Renal pelvis (tissue), 4 donors: ENCODE results near the gene DPYD. TPM values are rescaled to one million over a fixed set of nuclear protein-coding genes. Genes with fewer than 3 reads are reported as not detected.

ENCODE experiments used
- DNase-seq: peaks from one replicate; pipeline ENCODE4 v3.0.0-alpha.2; 2013
- polyA plus RNA-seq, 3 donors: library from polyadenylated mRNA; unstranded; fragments of 120-200 nt; gene quantifications; one replicate each; pipeline ENCODE4 v1.2.1, GENCODE V29; 2013; ENCODE audit not compliant: insufficient read length in 3 of 3

DPYD gene
- polyA plus RNA-seq, 3 donors, result 9.8 to 13.8 (median 12.2) TPM

DNA sequence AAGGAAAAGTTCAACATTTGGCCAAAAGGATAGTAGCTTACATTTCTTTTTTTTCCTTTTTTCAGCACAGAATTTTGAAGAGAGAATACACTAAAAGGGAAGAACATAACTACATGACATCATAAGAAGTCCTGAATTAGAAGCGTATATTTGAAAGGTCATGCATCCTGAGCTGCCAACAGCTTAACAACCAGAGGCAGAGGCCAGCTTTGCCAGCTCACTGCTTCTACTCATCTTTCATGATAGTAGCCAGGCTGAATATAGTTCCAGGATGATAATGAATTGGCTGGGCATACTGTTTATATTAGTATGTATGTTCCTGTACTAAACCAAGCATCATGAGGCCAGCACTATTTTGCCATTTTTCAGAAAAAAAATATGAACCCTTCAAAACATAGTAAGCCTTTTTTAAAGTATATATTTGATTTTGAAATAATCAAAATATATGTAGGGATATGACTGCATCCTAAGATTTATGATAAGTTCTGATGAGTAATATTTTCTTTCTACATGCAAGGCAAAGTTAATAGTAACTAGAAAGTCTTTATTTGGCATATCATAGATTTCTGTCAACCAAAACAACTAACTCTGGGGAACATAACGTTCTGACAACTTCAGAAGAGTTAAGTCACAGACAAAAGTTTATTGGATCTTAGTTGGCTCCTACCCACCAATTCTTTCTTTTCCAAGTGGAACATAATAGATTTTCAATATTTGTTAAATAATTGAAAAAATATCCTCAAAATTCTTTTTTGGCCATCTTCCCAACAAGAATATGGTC lies 123.2 kb downstream of the DPYD start:
- no peak for DNase-seq

GRCh38 chr1:97796711-97797110 lies 124.1 kb downstream of the DPYD start:
- no peak for DNase-seq

DNA sequence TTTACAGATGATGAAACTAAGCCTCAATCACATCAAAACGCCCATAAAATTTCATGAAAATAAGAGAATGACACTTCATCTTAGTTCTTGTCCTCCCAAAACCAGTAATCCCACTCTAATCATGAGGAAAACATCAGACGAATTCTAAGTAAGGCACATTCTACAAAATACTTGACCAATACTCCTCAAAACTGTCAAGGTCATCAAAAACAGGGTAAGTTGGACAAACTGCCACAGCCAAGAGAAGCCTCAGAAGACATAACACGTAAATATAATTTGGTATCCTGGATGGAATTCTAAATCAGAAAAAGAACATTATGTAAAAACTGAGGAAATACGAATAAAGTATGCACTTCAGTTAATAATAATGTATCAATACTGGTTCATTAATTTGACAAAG lies 128.2 kb downstream of the DPYD start:
- no peak for DNase-seq

DNA sequence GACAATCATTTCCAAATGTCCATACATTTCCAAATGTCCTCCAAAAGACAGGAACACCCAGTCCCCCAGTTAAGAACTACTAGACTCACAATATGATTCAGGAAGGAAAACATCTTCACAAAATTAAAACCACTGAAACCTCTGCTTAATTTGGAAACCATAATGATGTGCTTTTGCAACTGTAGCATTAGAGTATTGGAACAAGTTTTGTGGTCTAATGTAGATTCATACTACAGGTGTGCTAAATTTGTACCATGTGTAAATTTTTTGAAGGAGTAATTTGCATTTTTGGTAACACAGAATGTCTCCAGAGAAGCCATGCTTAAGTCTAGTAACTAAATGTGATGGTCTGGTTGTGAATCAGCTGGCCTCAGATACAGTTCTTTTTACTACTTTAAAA lies 129.6 kb downstream of the DPYD start:
- DNase-seq, result no peak

DNA sequence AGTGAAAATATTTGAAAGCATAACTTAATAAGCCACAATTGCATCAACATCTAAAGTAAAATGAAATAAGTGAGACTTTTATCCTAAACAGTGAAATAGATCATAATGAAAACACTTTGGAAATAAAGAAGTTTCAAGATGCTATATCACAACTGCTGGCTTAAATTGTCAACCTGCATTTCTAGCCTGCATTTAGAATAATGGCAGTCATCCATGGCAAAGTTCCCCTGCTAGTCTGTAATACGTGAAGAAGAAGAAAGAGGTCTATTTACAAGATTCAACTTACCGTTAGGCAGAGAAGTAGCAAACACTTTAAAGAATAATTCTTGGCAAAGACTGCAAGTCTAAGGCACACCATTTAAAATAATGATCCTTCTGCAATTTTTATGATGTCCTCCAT lies 133.6 kb downstream of the DPYD start:
- no peak for DNase-seq

GRCh38 chr1:97784661-97785060 lies 136.2 kb downstream of the DPYD start:
- no peak for DNase-seq

DNA sequence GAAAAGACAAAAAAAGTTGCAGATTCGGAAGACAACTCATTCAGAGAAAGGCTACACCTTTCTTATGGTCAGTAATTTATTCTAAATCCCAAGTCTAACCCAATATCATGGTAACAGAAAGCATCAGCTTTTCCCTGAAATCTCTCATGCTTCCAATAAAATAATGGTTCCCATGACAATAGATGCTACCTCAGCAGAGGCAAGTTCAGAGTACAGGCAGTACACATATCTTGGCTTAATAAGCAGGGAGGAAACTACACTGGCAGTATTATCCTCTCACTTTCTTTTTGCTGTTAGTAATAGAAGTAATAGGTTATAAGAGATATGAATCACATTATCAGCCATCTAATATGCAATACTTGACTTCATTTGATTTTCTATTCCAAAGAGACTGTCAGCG lies 137.1 kb downstream of the DPYD start:
- no peak for DNase-seq

DNA sequence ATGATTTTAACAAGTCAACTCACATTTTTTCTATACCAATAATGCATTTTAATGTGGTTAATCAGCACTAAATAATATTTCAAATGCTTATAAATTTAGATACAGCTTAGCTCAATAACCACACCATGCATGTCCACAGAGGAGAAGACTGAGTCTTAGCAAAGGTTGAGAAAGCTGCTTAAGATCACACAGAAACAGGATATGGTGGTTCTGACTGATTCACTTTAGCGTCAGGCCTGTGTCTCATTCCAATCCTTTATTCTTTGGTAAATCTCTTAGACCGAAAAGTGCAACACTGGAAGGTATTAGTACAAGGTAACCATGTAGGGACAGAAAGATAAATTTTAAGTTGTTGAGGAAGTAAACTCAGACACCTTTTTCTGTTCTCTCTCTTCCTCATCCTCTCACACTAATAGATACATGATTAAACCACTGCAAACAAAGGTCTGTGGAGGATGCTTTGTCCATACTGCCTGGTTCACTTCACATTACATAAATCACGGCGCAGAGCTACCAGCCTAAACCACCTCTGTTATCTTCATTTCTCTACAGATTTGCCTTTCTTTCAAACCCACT lies 139.0 kb downstream of the DPYD start:
- DNase-seq, result no peak

- no peak for DNase-seq
These were observed 139.9 kb downstream of the DPYD start for GRCh38 chr1:97780884-97781283.

DNA sequence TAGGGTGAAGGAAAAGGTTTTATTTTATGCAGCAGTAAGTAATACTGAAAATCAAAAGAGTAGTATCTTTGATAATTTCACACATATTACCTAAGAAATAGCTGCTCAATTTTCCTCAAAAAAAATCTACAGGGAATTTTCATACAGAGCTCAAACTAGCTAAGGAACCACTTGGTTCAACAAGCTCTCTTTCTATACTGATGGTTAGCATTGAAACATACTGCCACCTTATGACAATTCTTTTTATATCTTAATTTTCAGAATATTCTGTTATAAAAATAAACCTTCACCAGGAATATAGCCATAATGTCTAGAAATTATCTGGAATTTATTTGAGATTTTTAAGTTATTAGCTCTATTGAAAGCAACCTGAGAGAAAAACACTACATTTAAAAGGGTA lies 142.1 kb downstream of the DPYD start:
- no peak for DNase-seq

GRCh38 chr1:97770376-97770775 lies 150.5 kb downstream of the DPYD start:
- no peak for DNase-seq

DNA sequence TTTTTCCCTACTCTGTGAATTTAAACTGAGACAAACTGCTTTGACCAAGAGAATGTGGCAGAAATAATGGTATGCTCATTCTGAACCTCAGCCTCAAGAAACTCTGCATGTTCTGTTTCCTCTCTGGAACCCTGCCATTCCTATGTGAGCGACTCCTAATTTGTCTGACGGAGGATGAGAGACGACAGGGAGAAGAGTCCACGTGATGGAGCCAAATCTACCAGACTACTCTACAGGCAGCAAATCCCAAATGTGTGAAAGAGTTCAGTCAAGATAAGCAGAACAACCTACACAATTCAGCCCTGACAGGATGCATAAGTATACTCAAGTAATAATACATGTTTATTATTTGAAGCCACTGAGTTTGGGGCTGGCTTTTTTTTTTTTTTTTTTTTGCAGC lies 153.5 kb downstream of the DPYD start:
- DNase-seq, result no peak

GRCh38 chr1:97764991-97765390 lies 155.8 kb downstream of the DPYD start:
- DNase-seq, result no peak

DNA sequence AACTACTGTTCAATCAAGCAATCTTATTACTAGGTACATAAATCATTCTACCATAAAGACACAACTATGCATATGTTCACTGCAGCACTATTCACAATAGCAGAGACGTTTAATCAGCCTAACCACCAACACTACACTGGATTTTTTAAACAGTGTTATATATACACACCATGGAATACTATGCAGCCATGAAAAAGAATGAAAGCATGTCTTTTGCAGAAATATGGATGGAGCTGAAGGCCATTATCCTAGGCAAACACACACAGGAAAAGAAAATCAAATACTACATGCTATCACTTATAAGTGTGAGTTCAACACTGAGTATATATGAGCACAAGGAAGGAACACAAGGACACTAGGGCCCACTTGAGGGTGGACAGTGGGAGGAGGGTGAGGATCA lies 159.2 kb downstream of the DPYD start:
- DNase-seq, result no peak

DNA sequence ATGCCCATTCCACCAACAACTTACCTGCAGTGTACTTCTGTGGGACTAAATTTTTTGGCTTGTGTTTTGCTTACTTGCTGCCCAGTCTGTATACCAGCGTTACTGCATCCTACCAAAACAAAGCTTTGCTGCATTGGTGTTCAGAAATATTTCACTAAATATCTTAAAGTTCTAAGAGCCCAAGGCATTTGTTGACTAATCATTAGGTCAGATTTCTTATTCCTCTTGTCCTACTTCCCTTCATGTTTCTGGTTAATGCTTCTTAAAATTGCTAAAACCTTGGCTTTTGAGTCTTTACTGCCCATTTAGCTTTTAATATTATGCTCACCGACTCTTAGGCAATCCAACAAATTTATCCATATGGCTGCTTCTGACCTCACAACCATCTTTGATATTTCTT lies 161.8 kb downstream of the DPYD start:
- DNase-seq, result no peak

GRCh38 chr1:97758541-97759057 lies 162.2 kb downstream of the DPYD start:
- peak; percentile 59 for DNase-seq

DNA sequence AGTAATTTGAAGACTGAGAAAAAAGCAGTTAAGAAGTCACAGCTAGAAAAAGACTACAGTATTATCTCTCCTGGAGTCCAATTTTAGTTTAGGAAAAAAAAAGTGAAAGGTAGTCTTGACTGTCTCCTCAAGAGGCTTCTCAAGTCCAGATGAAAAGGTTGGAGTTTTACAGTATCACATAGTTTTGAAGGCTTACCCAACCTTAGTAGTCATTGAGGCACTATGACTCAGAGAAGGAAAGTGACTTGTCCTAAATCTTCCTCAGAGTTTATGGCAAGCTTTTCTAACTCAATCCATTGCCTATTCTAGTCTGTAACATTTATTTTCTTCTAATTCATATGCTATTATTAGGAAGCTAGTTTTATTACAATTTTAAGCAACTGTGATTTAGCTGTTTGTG lies 174.9 kb downstream of the DPYD start:
- DNase-seq, result no peak

DNA sequence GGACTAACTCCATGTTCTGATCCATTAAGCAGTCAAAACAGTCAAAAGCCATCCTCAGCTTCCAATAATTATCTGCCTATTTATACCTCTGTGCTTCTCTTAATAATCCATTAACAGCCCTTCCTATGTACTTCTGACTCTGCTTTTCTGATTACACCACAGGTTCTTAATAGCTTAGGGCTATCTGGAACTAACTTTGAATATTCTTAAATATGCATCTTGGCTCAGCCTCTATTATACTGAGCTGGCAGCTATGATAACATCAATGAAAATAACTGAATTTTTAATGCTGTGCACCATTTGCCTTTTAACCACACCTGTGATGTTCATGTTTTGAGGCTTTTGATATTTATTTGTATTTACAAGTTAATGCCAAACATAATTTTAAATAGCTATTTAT lies 175.9 kb downstream of the DPYD start:
- DNase-seq, result no peak

GRCh38 chr1:97743129-97743528 lies 177.7 kb downstream of the DPYD start:
- DNase-seq, result no peak

DNA sequence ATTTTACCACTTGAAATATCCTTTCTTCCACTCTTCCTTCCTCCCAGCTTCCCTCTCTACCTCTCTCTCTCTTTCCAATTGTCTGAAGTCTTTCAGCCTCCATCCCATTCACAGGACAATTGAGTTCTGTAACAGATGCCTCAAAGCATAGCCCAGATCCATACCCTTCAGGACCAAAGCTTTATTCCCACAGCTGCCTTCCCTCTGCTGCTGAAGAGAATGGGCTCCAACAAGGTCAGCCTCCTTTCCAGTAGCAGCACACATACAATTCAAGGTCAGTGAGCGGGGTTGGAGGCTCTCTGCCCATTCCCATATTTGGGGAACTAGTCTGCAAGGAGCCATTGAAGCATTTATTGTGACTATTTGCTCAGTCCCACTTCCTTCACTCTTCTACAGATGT lies 179.9 kb downstream of the DPYD start:
- DNase-seq, result no peak

DNA sequence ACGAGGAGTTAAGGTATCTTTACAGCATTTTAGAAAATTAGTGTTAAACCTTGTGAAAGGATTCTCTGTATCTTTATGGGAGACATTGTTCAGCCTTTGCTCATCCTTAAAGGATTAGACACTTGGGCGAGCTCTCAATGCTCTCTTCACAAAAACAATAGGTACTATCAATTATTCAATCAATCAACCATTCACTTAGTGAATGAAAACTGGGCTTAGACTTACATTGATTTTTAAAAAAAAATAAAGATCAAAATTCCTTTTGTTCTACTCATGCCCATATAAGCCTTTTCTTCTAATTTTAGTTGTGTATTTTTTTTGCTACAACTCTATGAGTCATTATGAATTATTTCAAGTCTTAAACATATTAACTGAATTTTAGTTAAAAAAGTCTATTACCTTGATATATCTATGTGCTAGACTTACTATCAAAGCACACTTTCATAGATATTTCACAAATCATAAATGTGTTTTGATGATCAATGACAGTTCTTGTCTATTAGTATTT lies 181.2 kb downstream of the DPYD start:
- DNase-seq, result no peak

GRCh38 chr1:97738270-97738669 lies 182.6 kb downstream of the DPYD start:
- no peak for DNase-seq

- DNase-seq, result no peak
These were observed 190.6 kb downstream of the DPYD start for GRCh38 chr1:97730271-97730670.

DNA sequence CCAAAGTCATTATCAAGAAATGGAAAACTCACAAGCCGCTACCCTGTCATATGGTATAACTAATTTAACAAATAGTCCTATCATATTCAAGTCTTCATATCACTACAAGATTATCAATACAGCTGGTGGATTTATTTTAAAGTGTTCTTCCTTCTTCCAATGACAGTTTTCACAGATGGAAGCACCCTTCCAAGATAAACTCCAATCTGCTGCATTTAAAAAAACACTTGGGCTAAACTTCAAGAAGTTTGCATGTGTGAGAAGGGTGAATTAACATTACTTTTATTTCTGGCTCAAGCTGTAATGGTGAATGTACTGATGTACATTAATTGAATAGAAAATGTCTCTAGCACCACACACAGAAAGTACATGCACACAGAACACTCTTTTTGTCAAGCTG lies 192.4 kb downstream of the DPYD start:
- DNase-seq, result no peak
